Measurements from ENCODE around the gene STX8. TPM values are rescaled to one million over a fixed set of nuclear protein-coding genes. Genes with fewer than 3 reads are reported as not detected.

The STX8 gene
- total RNA-seq, 4 donors from 2014 or later = 38.8 to 102 (median 68.5) TPM

DNA sequence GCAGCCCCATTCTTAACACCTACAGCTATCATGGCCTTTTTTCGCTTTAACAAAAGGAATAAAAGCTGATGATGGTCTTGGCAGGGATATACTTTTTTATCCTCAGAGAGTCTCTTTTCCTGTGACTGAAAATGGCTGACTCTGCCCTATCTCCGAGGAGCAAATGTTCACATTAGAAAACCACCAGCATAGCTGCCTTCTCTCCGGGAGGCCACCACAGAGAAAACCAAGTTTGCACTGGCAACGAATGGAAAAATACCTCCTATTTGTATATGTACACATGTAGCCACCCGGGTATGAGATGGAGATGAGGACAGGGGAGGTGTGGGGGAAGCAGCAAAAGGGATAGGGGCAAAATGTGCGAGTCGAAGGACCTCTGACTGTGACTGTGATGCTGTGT, 88.2 kb downstream of the STX8 start:
- no peak overlapping the region for H3K27ac ChIP-seq
- peaks cover 0 to 11% (median 0%) of the 10 kb centered on the region in 3 donors for H3K36me3 ChIP-seq
- no peaks in the 10 kb centered on the region for H3K27me3 ChIP-seq
- TF ChIP-seq POLR2A (IDR thresholded peaks at IDR 0.05) = no peak
- TF ChIP-seq, protein P1, sequence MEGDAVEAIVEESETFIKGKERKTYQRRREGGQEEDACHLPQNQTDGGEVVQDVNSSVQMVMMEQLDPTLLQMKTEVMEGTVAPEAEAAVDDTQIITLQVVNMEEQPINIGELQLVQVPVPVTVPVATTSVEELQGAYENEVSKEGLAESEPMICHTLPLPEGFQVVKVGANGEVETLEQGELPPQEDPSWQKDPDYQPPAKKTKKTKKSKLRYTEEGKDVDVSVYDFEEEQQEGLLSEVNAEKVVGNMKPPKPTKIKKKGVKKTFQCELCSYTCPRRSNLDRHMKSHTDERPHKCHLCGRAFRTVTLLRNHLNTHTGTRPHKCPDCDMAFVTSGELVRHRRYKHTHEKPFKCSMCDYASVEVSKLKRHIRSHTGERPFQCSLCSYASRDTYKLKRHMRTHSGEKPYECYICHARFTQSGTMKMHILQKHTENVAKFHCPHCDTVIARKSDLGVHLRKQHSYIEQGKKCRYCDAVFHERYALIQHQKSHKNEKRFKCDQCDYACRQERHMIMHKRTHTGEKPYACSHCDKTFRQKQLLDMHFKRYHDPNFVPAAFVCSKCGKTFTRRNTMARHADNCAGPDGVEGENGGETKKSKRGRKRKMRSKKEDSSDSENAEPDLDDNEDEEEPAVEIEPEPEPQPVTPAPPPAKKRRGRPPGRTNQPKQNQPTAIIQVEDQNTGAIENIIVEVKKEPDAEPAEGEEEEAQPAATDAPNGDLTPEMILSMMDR (IDR thresholded peaks at IDR 0.05) = no peak
- H3K9me3 ChIP-seq = no peaks in the 10 kb centered on the region
- H3K4me3 ChIP-seq = no peak overlapping the region
- no peak for DNase-seq
- H3K4me1 ChIP-seq = no peaks in the 10 kb centered on the region

DNA sequence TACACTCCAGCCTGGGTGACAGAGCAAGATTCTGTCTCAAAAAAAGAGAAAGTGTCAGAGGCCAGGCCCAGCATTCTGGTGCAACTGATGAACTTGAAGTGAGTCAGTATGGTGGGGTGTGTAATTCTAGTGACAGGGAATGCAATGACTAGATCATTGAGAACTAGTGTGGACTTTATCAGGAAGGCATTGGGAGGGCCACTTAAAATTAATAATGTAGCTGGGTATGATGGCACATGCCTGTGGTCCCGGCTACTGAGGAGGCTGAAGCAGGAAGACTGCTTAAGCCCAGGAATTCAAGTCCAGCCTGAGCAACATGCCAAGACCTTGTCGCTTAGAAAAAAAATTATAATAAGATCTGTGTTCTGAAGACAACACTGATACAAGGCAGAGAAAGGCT, 90.8 kb downstream of the STX8 start:
- Histone ChIP-seq H3K36me3 (no peaks in the 10 kb centered on the region), H3K27me3 (no peaks in the 10 kb centered on the region), H3K4me1 (no peaks in the 10 kb centered on the region), H3K4me3 (no peak overlapping the region), H3K9me3 (no peaks in the 10 kb centered on the region), H3K27ac (no peak overlapping the region)
- peak in 1 of 3 donors; percentile 33 for DNase-seq
- no peak for TF ChIP-seq POLR2A (IDR thresholded peaks at IDR 0.05)
- TF ChIP-seq, protein P1 (IDR thresholded peaks at IDR 0.05) = no peak

DNA sequence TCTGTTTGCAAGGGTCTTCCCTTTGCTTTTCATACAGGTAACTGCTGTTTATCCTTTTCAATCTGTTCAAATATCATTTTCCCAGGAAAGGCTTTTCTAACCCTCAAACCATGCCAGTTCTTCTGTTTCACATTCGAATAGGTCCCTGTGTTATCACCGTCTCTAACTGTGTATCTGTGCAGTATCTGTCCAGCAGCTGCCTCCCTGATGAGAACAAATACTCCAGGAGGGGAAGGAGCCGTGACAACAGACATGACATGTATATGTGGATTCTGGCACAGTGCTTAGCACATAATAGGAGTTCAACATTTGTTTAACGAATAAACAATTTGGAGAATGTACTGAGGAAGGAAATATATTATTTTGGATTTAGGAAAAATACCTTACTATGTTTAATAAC, 95.7 kb downstream of the STX8 start:
- Histone ChIP-seq H3K36me3 (no peaks in the 10 kb centered on the region), H3K4me3 (no peak overlapping the region), H3K27ac (no peak overlapping the region), H3K4me1 (no peaks in the 10 kb centered on the region), H3K9me3 (no peaks in the 10 kb centered on the region), H3K27me3 (no peaks in the 10 kb centered on the region)
- DNase-seq = no peak
- TF ChIP-seq, protein P1 (IDR thresholded peaks at IDR 0.05) = no peak
- TF ChIP-seq POLR2A (IDR thresholded peaks at IDR 0.05) = no peak

DNA sequence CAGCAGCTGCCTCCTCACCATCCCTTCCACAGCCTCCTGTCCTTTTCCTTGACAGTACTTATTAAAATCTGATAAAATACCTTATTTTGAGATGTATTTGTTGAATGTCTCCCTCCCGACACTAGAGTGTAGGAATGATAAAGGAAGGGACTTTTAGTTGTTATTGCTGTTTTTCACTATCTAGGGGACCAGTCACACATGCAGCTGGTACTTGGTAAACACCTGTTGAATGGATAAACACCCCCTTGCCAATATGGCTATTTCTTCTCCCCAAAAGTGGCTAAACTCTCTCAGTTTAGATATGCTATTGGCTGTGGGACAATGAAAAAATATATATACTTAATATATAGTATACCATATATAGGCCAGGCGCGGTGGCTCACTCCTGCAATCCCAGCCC, 96.7 kb downstream of the STX8 start:
- H3K4me3 ChIP-seq = no peak overlapping the region
- H3K36me3 ChIP-seq = no peaks in the 10 kb centered on the region
- no peak overlapping the region for H3K27ac ChIP-seq
- no peak for DNase-seq
- TF ChIP-seq, protein P1 (IDR thresholded peaks at IDR 0.05) = no peak
- no peak for TF ChIP-seq POLR2A (IDR thresholded peaks at IDR 0.05)
- no peaks in the 10 kb centered on the region for H3K9me3 ChIP-seq
- no peaks in the 10 kb centered on the region for H3K4me1 ChIP-seq
- no peaks in the 10 kb centered on the region for H3K27me3 ChIP-seq

- H3K4me1 ChIP-seq = no peaks in the 10 kb centered on the region
- H3K9me3 ChIP-seq = no peaks in the 10 kb centered on the region
- no peak overlapping the region for H3K27ac ChIP-seq
- no peak for TF ChIP-seq POLR2A (IDR thresholded peaks at IDR 0.05)
- H3K36me3 ChIP-seq = no peaks in the 10 kb centered on the region
- H3K27me3 ChIP-seq = no peaks in the 10 kb centered on the region
- peak in 1 of 3 donors; percentile 18 for DNase-seq
- H3K4me3 ChIP-seq = no peak overlapping the region
These were observed 100.4 kb downstream of the STX8 start for GRCh38 chr17:9475101-9475658.

DNA sequence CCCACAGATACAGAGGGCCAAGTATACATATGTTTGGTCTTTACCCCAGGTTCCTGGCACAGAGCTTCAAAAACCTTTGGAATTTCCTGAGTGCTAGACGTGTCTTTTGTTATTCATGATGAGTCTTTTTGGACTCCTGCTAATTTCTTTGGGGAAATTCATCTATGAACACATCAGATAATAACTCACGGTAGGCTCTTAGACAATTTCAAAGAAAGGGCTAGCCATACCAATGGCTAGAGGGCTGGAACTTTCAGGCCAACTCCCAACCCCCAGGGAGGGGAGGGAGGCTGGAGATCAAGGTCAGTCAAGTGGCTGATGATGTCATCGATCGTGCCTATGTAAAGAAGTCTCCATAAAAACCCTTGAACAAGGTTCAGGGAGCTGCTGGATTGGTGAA, 101.9 kb downstream of the STX8 start:
- no peak overlapping the region for H3K27ac ChIP-seq
- TF ChIP-seq, protein P1 (IDR thresholded peaks at IDR 0.05) = no peak
- no peak for TF ChIP-seq POLR2A (IDR thresholded peaks at IDR 0.05)
- H3K4me3 ChIP-seq = no peak overlapping the region
- H3K27me3 ChIP-seq = no peaks in the 10 kb centered on the region
- H3K4me1 ChIP-seq = no peaks in the 10 kb centered on the region
- no peaks in the 10 kb centered on the region for H3K36me3 ChIP-seq
- H3K9me3 ChIP-seq = no peaks in the 10 kb centered on the region
- DNase-seq = peak in 1 of 3 donors; percentile 6

All from Peyer's patch (tissue), 4 donors.